MCF 10A (cell line): ENCODE measurements around the gene PRSS27. TPM values are rescaled to one million over a fixed set of nuclear protein-coding genes. Genes with fewer than 3 reads are reported as not detected.

Experiments
- BruUV-seq: library from RNA; stranded (reverse); fragments of 400-500 nt; replicated peaks from 2 replicates; lab custom pipeline; 2021; lab: Mats Ljungman, UMichigan
- CTCF ChIA-PET: fragments of 300-600 bp; sonication (Branson Sonifier 250); formaldehyde crosslinking; extraction: SDS; loops from one replicate; lab custom pipeline; 2021; ENCODE audit warnings: antibody characterized with exemption, inconsistent platforms; lab: Yijun Ruan, JAX
- POLR2A ChIA-PET: fragments of 300-600, 350-650 bp; sonication (Branson Sonifier 250); formaldehyde crosslinking; extraction: SDS; loops from one replicate; lab custom pipeline; 2020; ENCODE audit warnings: antibody characterized with exemption, inconsistent platforms; lab: Yijun Ruan, JAX
- DNase-seq: peaks from one replicate; pipeline ENCODE4 v3.0.0-alpha.2; 2018; ENCODE audit not compliant: unreplicated experiment
- H3K27ac Mint-ChIP-seq: one replicate; pipeline ENCODE4 v1.8.0; 2022; ENCODE audit warnings: mild to moderate bottlenecking, low read depth, mixed read lengths; ENCODE audit not compliant: unreplicated experiment
- H3K27me3 Mint-ChIP-seq: one replicate; pipeline ENCODE4 v1.8.0; 2022; ENCODE audit warnings: mixed read lengths; ENCODE audit not compliant: insufficient read depth, unreplicated experiment
- H3K36me3 Mint-ChIP-seq: one replicate; pipeline ENCODE4 v1.8.0; 2022; ENCODE audit warnings: mild to moderate bottlenecking, moderate library complexity, mixed read lengths; ENCODE audit not compliant: insufficient read depth, unreplicated experiment
- H3K4me1 Mint-ChIP-seq: one replicate; pipeline ENCODE4 v1.8.0; 2022; ENCODE audit warnings: mixed read lengths; ENCODE audit not compliant: insufficient read depth, unreplicated experiment
- H3K4me3 Mint-ChIP-seq: one replicate; pipeline ENCODE4 v1.8.0; 2022; ENCODE audit warnings: mild to moderate bottlenecking, moderate library complexity, mixed read lengths; ENCODE audit not compliant: unreplicated experiment
- H3K9me3 Mint-ChIP-seq: one replicate; pipeline ENCODE4 v1.8.0; 2022; ENCODE audit warnings: mixed read lengths; ENCODE audit not compliant: unreplicated experiment
- intact Hi-C: fragments of 100-400 bp; cut with micrococcal nuclease; formaldehyde crosslinking; loops from 2 replicates; pipeline ENCODE4 v1.14.1; 2022
- total RNA-seq: library from RNA; stranded (reverse); gene quantifications from 2 replicates; pipeline ENCODE4 v1.2.3, GENCODE V29; 2022
- TF ChIP-seq, protein P1 (sequence below): fragments of 200-600 bp; IDR thresholded peaks from one replicate; pipeline ENCODE4 v1.8.0; 2022; ENCODE audit warnings: antibody characterized with exemption, mild to moderate bottlenecking; ENCODE audit not compliant: unreplicated experiment

PRSS27 gene
- total RNA-seq, 1 experiment from 2014 or later: 5.8 TPM

DNA sequence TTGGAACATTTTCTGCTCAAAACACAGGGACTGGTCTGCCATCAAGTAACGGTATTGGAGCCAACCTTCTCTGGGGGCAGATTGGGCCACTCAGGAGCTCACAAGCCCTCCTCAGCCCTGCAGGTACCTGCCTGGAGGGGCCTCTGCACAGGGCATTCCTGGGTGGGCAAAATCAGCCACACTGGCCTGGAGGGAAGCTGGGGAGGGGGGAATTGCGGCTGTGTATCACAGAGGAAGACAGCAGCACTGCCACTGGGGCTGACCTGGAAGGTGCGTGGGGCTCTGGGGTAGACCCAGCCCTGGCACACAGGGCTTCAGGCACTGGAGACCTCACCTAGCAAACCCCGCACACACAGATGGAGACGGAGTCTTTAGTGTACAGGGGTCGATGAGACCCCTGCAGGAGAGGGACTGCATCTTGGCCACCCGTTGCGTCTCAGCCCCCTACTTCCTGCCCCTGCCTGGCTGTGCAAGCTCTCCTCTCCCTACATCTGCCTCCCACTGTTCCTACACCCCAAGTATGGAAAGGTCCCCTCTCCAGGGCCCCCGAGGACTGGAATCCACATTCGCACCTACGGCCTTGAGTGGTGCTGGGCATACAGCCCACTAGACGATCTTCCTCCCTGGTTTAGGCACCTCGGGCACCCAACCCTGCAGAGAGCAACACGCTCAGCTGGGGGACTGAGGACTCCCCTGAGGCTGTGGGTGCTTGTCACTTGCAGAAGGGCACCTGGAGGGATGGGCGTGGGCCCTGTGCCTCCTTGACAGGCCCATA, 25.3 kb upstream of the PRSS27 start:
- Mint-ChIP-seq H3K9me3 (no peaks in the 10 kb centered on the region), H3K36me3 (peaks cover 4% of the 10 kb centered on the region), H3K27me3 (no peaks in the 10 kb centered on the region), H3K4me1 (peaks cover 3% of the 10 kb centered on the region), H3K4me3 (no peak overlapping the region), H3K27ac (no peak overlapping the region)
- ChIA-PET POLR2A (interaction anchor here (0.8 kb wide), 1 partner anchor 9 kb away, joined by 3 read pairs; no protein-coding TSS in a partner anchor), CTCF (interaction anchor here (0.6 kb wide), 1 partner anchor 239 kb away, joined by 3 read pairs; no protein-coding TSS in a partner anchor)
- intact Hi-C loops: no loop called here
- TF ChIP-seq, protein P1, sequence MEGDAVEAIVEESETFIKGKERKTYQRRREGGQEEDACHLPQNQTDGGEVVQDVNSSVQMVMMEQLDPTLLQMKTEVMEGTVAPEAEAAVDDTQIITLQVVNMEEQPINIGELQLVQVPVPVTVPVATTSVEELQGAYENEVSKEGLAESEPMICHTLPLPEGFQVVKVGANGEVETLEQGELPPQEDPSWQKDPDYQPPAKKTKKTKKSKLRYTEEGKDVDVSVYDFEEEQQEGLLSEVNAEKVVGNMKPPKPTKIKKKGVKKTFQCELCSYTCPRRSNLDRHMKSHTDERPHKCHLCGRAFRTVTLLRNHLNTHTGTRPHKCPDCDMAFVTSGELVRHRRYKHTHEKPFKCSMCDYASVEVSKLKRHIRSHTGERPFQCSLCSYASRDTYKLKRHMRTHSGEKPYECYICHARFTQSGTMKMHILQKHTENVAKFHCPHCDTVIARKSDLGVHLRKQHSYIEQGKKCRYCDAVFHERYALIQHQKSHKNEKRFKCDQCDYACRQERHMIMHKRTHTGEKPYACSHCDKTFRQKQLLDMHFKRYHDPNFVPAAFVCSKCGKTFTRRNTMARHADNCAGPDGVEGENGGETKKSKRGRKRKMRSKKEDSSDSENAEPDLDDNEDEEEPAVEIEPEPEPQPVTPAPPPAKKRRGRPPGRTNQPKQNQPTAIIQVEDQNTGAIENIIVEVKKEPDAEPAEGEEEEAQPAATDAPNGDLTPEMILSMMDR: no peak
- DNase-seq: no peak
- BruUV-seq: no TSS peak

DNA sequence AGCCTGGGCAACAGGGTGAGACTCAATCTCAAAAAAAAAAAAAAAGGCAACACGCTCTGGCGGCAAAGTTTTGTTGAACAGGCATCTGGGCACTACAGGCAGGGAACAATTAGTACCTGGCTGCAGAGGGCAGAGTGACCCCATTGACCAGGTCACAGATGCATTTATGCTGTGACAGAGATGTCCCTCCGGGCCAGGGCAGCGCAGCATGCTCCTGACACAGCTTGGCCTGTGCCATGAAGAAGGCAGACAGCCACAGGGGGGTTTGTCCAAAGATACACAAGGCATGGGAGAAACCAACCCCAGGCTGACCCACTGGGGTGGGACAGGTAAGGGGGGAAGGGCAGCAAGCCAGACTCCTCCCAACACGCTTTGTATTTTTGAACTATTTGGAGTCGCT, 24.7 kb upstream of the PRSS27 start:
- Mint-ChIP-seq H3K36me3 (peaks cover 4% of the 10 kb centered on the region), H3K27me3 (no peaks in the 10 kb centered on the region), H3K4me3 (no peak overlapping the region), H3K27ac (no peak overlapping the region), H3K9me3 (no peaks in the 10 kb centered on the region), H3K4me1 (peaks cover 6% of the 10 kb centered on the region)
- TF ChIP-seq, protein P1: no peak
- no TSS peak for BruUV-seq
- intact Hi-C loops: no loop called here
- no peak for DNase-seq
- ChIA-PET CTCF (no interaction called here), POLR2A (no interaction called here)

DNA sequence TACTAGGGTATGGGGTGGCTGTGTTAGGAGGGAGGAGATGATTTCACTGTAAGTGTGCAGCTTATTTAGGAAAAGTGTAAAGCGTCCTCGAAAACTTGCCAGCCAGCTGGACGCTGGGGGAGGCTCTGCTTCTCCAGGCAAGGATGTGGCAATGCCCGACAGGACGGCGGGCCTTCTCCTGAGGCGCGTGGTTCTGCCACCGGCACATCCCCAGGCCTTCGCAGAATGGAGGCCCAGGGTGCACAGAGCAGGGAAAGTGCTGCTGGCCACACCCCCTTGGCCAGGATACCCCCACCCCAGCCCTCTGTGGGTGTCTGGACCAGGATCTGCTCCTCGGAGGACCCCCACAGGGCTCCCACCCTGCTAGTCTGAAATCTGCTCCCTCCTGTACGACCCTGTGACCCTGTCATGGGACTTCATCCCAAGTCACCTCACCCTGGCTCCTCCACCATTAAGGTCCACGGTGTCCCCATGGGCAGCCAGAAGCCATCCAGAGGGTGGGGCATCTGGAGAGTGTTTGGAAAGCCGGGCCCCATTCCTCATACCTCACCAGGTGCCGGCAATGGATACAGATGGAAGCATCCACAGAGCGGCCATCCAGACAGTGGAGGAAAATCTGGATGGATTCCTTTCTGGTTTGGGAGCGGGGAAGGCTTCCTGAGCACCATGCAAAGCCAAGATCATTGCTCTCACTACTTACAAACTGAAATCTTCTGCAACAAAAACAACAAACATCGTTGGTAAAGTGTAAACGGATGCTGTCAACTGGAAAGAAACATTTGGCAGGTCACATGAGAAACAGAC, 23.2 kb upstream of the PRSS27 start:
- Mint-ChIP-seq H3K27me3 (no peaks in the 10 kb centered on the region), H3K27ac (no peak overlapping the region), H3K4me1 (peaks cover 6% of the 10 kb centered on the region), H3K9me3 (no peaks in the 10 kb centered on the region), H3K4me3 (no peak overlapping the region), H3K36me3 (peaks cover 4% of the 10 kb centered on the region)
- no TSS peak for BruUV-seq
- CTCF ChIA-PET: no interaction called here
- DNase-seq: no peak
- TF ChIP-seq, protein P1: no peak
- POLR2A ChIA-PET: no interaction called here
- intact Hi-C loops: no loop called here

DNA sequence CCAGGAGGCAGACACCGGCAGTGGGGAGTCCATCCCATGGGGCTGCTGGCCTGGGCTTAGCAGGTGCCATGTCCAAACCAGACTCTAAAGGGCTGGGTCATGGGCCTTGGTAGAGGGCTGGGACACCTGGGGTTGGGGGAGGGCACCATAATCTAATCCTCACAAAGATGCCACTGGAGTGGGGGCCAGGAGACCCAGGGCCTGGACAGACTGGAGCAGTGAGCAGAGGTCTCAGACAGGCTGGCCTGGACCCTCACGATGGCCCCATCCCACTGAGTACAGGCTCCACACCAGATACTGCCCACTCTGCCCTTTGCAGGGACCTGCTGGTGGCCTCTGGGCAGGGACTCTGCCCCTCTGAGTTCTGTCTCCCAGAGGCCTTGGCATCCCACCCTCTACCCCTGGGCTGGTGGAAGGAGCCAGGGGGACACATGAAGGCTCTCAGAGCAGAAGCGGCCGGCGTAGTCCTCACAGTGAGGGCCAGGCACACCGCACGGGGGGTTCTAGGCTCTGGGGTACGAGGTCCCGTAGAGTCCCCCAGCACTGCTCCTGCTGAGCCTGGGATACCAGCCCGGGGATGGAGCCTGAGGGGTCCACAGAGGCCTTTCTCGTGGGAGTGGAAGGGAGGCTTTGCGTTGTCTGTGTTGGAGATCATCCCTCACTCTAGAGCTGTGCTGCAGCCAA, 22.4 kb upstream of the PRSS27 start:
- Mint-ChIP-seq H3K27ac (no peak overlapping the region), H3K9me3 (no peaks in the 10 kb centered on the region), H3K4me1 (peaks cover 6% of the 10 kb centered on the region), H3K36me3 (peaks cover 4% of the 10 kb centered on the region), H3K27me3 (no peaks in the 10 kb centered on the region), H3K4me3 (no peak overlapping the region)
- CTCF ChIA-PET: no interaction called here
- TF ChIP-seq, protein P1: no peak
- DNase-seq: no peak
- POLR2A ChIA-PET: no interaction called here
- no TSS peak for BruUV-seq
- intact Hi-C loops: no loop called here
